Neural progenitor cell (in vitro differentiated cells): ENCODE results near the gene LRRC36. TPM values are rescaled to one million over a fixed set of nuclear protein-coding genes. Genes with fewer than 3 reads are reported as not detected.

Experiments
- DNase-seq: peaks from one replicate; pipeline ENCODE4 v3.0.0-alpha.2; 2016; ENCODE audit warnings: low spot score
- H2AFZ ChIP-seq: fragments of 200-600 bp; sonication (generic); replicated peaks from 2 replicates; pipeline ENCODE4 v1.6.1; 2016; ENCODE audit warnings: antibody characterized with exemption
- H3F3A ChIP-seq: fragments of 200-600 bp; sonication (generic); 2 replicates; pipeline ENCODE4 v1.6.1; 2016; ENCODE audit warnings: antibody characterized with exemption, low read depth
- H3K27ac ChIP-seq: fragments of 200-600 bp; sonication (generic); 2 replicates; pipeline ENCODE4 v1.5.1; 2016; ENCODE audit warnings: mild to moderate bottlenecking
- H3K27me3 ChIP-seq: fragments of 200-600 bp; sonication (generic); 2 replicates; pipeline ENCODE4 v1.6.1; 2016; ENCODE audit warnings: mild to moderate bottlenecking, moderate library complexity
- H3K36me3 ChIP-seq: fragments of 200-600 bp; sonication (generic); 2 replicates; pipeline ENCODE4 v1.5.1; 2016
- H3K4me1 ChIP-seq: fragments of 200-600 bp; sonication (generic); 2 replicates; pipeline ENCODE4 v1.6.1; 2016; ENCODE audit warnings: mixed run types
- H3K4me2 ChIP-seq: fragments of 200-600 bp; sonication (generic); 2 replicates; pipeline ENCODE4 v1.6.1; 2016
- H3K4me3 ChIP-seq: fragments of 200-600 bp; sonication (generic); 2 replicates; pipeline ENCODE4 v1.5.1; 2016
- H3K79me2 ChIP-seq: fragments of 200-600 bp; sonication (generic); 2 replicates; pipeline ENCODE4 v1.6.1; 2016; ENCODE audit warnings: low read depth
- H3K9ac ChIP-seq: fragments of 200-600 bp; sonication (generic); 2 replicates; pipeline ENCODE4 v1.6.1; 2016
- H3K9me3 ChIP-seq: fragments of 200-600 bp; sonication (generic); 2 replicates; pipeline ENCODE4 v1.5.1; 2016; ENCODE audit warnings: low read depth
- H4K20me1 ChIP-seq: fragments of 200-600 bp; sonication (generic); 2 replicates; pipeline ENCODE4 v1.6.1; 2016; ENCODE audit warnings: low read depth
- H3K27ac Mint-ChIP-seq: 3 replicates; pipeline ENCODE4 v1.8.0; 2021; ENCODE audit warnings: mixed read lengths
- H3K27me3 Mint-ChIP-seq: 2 replicates; pipeline ENCODE4 v1.8.0; 2022; ENCODE audit warnings: low read depth, mild to moderate bottlenecking, inconsistent platforms, moderate library complexity, mixed read lengths; ENCODE audit not compliant: insufficient read depth
- H3K36me3 Mint-ChIP-seq: 3 replicates; pipeline ENCODE4 v1.8.0; 2021; ENCODE audit warnings: mixed read lengths
- H3K4me1 Mint-ChIP-seq: 3 replicates; pipeline ENCODE4 v1.8.0; 2021; ENCODE audit warnings: mixed read lengths
- H3K4me3 Mint-ChIP-seq: 3 replicates; pipeline ENCODE4 v1.8.0; 2021; ENCODE audit warnings: mild to moderate bottlenecking, moderate library complexity, mixed read lengths
- H3K9me3 Mint-ChIP-seq: 3 replicates; pipeline ENCODE4 v1.8.0; 2020; ENCODE audit warnings: mixed read lengths
- EZH2 ChIP-seq: fragments of 200-600 bp; sonication (generic); IDR thresholded peaks from 2 replicates; pipeline ENCODE4 v1.6.1; 2017; ENCODE audit warnings: antibody characterized with exemption, mild to moderate bottlenecking, moderate library complexity
- EZH2phosphoT487 ChIP-seq: fragments of 200-600 bp; sonication (generic); IDR thresholded peaks from 2 replicates; pipeline ENCODE4 v1.6.1; 2017; ENCODE audit warnings: antibody characterized with exemption
- total RNA-seq: library from RNA; depleted of rRNA; stranded (reverse); fragments of >200 nt; gene quantifications from 2 replicates; pipeline ENCODE4 v1.2.3, GENCODE V29; 2015; ENCODE audit warnings: low replicate concordance
- TF ChIP-seq, protein P1 (sequence below): fragments of 200-600 bp; sonication (generic); IDR thresholded peaks from 2 replicates; pipeline ENCODE4 v1.5.1; 2017; ENCODE audit warnings: antibody characterized with exemption, mild to moderate bottlenecking

The LRRC36 gene
- total RNA-seq, 1 donor from 2014 or later, result not detected

DNA sequence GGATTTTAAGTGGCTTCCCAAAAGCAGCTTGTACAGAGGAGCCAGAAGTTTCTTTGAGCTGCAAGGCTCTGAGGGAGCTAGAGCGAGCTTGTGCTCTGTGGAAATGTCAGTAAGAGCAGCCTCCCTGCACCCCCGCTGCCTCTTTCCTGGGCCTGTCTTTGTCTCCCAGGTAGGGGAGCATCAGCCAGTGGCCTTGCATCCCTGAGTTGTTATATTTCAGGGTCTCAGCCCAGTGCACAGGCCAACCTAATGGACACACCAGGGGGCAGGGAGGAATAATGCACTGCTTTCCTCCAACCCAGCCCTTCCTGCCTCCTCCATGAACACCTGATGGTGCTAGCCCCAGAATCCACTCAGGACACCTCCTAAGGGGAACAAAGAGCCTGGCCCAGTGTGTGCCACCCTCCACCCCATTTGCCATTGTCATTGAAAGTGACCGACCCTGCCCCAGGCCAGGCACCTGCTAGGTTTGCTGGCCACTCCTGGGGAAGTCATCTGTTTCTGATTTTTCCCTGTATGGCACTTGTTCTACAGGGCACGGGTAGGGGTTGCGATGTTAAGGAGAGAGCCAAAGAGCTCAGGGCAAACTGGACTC, 60.3 kb downstream of the LRRC36 start:
- no peak overlapping the region for H3K27ac Mint-ChIP-seq
- no peaks in the 10 kb centered on the region for H3K79me2 ChIP-seq
- H3K4me1 ChIP-seq, result peaks cover 16% of the 10 kb centered on the region
- H3K9me3 ChIP-seq, result no peaks in the 10 kb centered on the region
- no peaks in the 10 kb centered on the region for H3K9me3 Mint-ChIP-seq
- TF ChIP-seq, protein P1, sequence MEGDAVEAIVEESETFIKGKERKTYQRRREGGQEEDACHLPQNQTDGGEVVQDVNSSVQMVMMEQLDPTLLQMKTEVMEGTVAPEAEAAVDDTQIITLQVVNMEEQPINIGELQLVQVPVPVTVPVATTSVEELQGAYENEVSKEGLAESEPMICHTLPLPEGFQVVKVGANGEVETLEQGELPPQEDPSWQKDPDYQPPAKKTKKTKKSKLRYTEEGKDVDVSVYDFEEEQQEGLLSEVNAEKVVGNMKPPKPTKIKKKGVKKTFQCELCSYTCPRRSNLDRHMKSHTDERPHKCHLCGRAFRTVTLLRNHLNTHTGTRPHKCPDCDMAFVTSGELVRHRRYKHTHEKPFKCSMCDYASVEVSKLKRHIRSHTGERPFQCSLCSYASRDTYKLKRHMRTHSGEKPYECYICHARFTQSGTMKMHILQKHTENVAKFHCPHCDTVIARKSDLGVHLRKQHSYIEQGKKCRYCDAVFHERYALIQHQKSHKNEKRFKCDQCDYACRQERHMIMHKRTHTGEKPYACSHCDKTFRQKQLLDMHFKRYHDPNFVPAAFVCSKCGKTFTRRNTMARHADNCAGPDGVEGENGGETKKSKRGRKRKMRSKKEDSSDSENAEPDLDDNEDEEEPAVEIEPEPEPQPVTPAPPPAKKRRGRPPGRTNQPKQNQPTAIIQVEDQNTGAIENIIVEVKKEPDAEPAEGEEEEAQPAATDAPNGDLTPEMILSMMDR, result no peak
- no peak overlapping the region for H2AFZ ChIP-seq
- H3K27me3 Mint-ChIP-seq, result peaks cover 4% of the 10 kb centered on the region
- H3K27ac ChIP-seq, result no peak overlapping the region
- H3K4me3 Mint-ChIP-seq, result no peak overlapping the region
- peaks cover 12% of the 10 kb centered on the region for H3K27me3 ChIP-seq
- H3K9ac ChIP-seq, result no peak overlapping the region
- H3K4me2 ChIP-seq, result no peak overlapping the region
- no peak overlapping the region for H3K4me3 ChIP-seq
- no peaks in the 10 kb centered on the region for H3K36me3 Mint-ChIP-seq
- no peak for DNase-seq
- H3K36me3 ChIP-seq, result no peaks in the 10 kb centered on the region
- peaks cover 38% of the 10 kb centered on the region for H3K4me1 Mint-ChIP-seq
- no peaks in the 10 kb centered on the region for H4K20me1 ChIP-seq
- no peaks in the 10 kb centered on the region for H3F3A ChIP-seq

DNA sequence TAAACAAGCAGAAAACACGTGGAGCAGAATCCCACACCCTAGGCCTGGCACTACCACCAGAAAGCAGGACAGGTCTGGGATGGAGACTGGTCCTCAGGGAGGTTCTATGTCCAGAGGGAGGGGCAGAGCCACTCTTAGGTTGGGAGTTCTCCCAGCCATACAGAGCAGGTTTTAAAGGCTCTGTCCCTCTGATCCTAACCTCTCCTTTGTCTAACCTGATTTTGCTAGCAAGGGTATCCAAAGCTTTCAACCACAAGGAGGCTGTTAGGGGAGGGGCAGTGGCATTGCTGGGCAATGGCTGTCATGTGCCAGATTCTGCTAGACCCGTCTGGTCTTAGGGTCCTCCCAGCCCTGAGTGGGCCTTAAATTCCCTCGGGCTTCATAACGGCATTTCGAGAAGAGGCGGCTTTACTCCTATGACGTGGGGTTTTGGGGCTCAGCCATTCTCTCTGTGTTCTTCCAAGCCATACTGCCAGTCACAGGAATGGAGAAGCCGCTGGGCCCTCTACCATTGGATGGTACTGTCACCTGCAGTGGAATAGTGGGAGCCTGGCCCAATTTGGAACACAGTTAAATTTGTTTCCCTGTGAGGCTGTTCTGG, 61.0 kb downstream of the LRRC36 start:
- DNase-seq, result no peak
- Mint-ChIP-seq H3K4me3 (no peak overlapping the region), H3K27ac (no peak overlapping the region), H3K9me3 (no peaks in the 10 kb centered on the region), H3K36me3 (no peaks in the 10 kb centered on the region), H3K27me3 (peaks cover 4% of the 10 kb centered on the region), H3K4me1 (peaks cover 44% of the 10 kb centered on the region)
- no peak for TF ChIP-seq EZH2phosphoT487
- peaks cover under 1% of the 10 kb centered on the region for H3F3A ChIP-seq
- no peak overlapping the region for H3K9ac ChIP-seq
- peaks cover 18% of the 10 kb centered on the region for H3K27me3 ChIP-seq
- H3K36me3 ChIP-seq, result no peaks in the 10 kb centered on the region
- H3K79me2 ChIP-seq, result no peaks in the 10 kb centered on the region
- H3K27ac ChIP-seq, result no peak overlapping the region
- peaks cover 16% of the 10 kb centered on the region for H3K4me1 ChIP-seq
- no peaks in the 10 kb centered on the region for H4K20me1 ChIP-seq
- H3K9me3 ChIP-seq, result no peaks in the 10 kb centered on the region
- no peak overlapping the region for H3K4me2 ChIP-seq
- no peak overlapping the region for H2AFZ ChIP-seq
- no peak overlapping the region for H3K4me3 ChIP-seq

DNA sequence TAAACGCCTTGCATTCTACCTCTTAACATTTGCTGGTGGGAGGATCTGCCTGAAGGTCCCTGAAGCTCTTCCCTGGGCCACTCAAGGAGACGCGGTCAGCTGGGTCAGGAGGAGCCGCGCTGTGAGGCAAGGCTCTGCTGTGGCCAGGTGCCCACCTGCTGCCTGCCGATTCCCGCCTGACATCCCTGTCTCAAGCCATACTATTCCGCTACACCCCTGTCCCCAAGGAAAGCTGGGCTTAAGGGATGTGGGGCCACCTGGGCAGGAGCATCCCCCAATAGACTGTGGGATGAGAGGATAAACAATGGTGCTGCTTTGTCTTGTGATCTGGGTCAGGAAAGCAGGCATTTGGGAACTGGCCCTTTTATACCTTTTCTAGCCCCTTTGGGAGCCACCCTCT, 61.6 kb downstream of the LRRC36 start:
- H3K36me3 Mint-ChIP-seq, result no peaks in the 10 kb centered on the region
- no peak overlapping the region for H3K27ac ChIP-seq
- peaks cover 46% of the 10 kb centered on the region for H3K4me1 Mint-ChIP-seq
- H3K4me3 ChIP-seq, result no peak overlapping the region
- peaks cover 24% of the 10 kb centered on the region for H3K27me3 ChIP-seq
- H3K4me3 Mint-ChIP-seq, result no peak overlapping the region
- H3K4me2 ChIP-seq, result no peak overlapping the region
- H3K27ac Mint-ChIP-seq, result peak overlapping the region; percentile 50
- H3K9me3 Mint-ChIP-seq, result no peaks in the 10 kb centered on the region
- no peak for DNase-seq
- no peaks in the 10 kb centered on the region for H3K79me2 ChIP-seq
- H2AFZ ChIP-seq, result no peak overlapping the region
- peaks cover 5% of the 10 kb centered on the region for H3F3A ChIP-seq
- no peaks in the 10 kb centered on the region for H3K9me3 ChIP-seq
- peaks cover 4% of the 10 kb centered on the region for H3K27me3 Mint-ChIP-seq
- H3K4me1 ChIP-seq, result peaks cover 19% of the 10 kb centered on the region
- H3K36me3 ChIP-seq, result no peaks in the 10 kb centered on the region
- no peak overlapping the region for H3K9ac ChIP-seq
- no peak for TF ChIP-seq EZH2phosphoT487
- TF ChIP-seq, protein P1, result no peak
- no peak for TF ChIP-seq EZH2
- no peaks in the 10 kb centered on the region for H4K20me1 ChIP-seq

DNA sequence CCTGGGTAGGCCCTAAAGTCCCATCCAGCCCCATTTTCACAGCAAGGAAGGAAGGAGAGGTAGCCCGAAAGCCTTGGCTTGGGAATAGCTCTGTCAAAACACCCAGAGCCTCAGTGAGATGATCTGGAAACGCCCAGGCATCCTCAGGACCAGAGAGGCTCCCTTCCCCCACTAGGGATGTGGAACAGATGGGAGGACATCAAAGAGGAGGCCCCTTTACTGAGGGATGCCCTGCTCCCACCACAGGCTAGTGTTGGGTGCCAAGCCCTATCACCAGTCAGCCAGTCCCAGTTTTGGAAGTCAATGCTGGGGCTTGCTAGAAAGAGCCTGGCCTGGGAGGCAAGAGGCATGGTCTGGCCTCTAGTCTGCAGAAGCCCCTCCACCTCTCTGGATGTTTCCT, 62.0 kb downstream of the LRRC36 start:
- Histone ChIP-seq H4K20me1 (peaks cover under 1% of the 10 kb centered on the region), H3K27ac (no peak overlapping the region), H3F3A (peaks cover 7% of the 10 kb centered on the region), H3K36me3 (no peaks in the 10 kb centered on the region), H3K4me1 (peaks cover 21% of the 10 kb centered on the region), H3K9me3 (no peaks in the 10 kb centered on the region), H2AFZ (no peak overlapping the region), H3K27me3 (peaks cover 28% of the 10 kb centered on the region), H3K79me2 (no peaks in the 10 kb centered on the region), H3K9ac (no peak overlapping the region), H3K4me3 (no peak overlapping the region), H3K4me2 (no peak overlapping the region)
- peaks cover 46% of the 10 kb centered on the region for H3K4me1 Mint-ChIP-seq
- DNase-seq, result no peak
- H3K36me3 Mint-ChIP-seq, result no peaks in the 10 kb centered on the region
- H3K4me3 Mint-ChIP-seq, result no peak overlapping the region
- H3K9me3 Mint-ChIP-seq, result no peaks in the 10 kb centered on the region
- peaks cover 4% of the 10 kb centered on the region for H3K27me3 Mint-ChIP-seq
- peak overlapping the region; percentile 88 for H3K27ac Mint-ChIP-seq
- TF ChIP-seq EZH2phosphoT487, result no peak
- TF ChIP-seq EZH2, result no peak
- TF ChIP-seq, protein P1, result no peak
